Suprapubic skin (tissue), 3 donors: ENCODE measurements around the gene HEATR3.

Experiments
- CTCF ChIP-seq, 2 donors: fragments of 200-600 bp in 1 of 2; fragments of 450-650 bp in 1 of 2; sonication (generic) in 1 of 2; IDR thresholded peaks; one replicate each; pipeline ENCODE4 v1.5.1; 2016 to 2019; ENCODE audit warnings: antibody characterized with exemption in 2 of 2, mild to moderate bottlenecking in 1 of 2, moderate library complexity in 1 of 2
- EP300 ChIP-seq: sonication (generic); formaldehyde crosslinking; IDR thresholded peaks from one replicate; pipeline ENCODE4 v1.6.1; 2017; ENCODE audit warnings: antibody characterized with exemption

GRCh38 chr16:50139580-50139979, 73.8 kb downstream of the HEATR3 start:
- no peak for TF ChIP-seq CTCF (IDR thresholded peaks at IDR 0.05)
- no peak for TF ChIP-seq EP300
